HepG2 (cell line): ENCODE data around the gene MVP. TPM values are rescaled to one million over a fixed set of nuclear protein-coding genes. Genes with fewer than 3 reads are reported as not detected.
A peak's percentile ranks its signal among the peaks of the same experiment; 100 is the strongest.

ENCODE experiments used
- AHR ChIP-seq: IDR thresholded peaks from 2 replicates; pipeline ENCODE4 v1.6.1; 2018; ENCODE audit warnings: missing genetic modification reagents, missing compliant biosample characterization
- CENPX ChIP-seq: sonication (generic); formaldehyde crosslinking; IDR thresholded peaks from 2 replicates; pipeline ENCODE4 v1.9.0; 2021; ENCODE audit warnings: mild to moderate bottlenecking, missing genetic modification reagents, moderate library complexity
- DMAP1 ChIP-seq: IDR thresholded peaks from 2 replicates; pipeline ENCODE4 v1.6.1; 2016
- E2F1 ChIP-seq: sonication (generic); formaldehyde crosslinking; IDR thresholded peaks from 2 replicates; pipeline ENCODE4 v1.5.0; 2020; ENCODE audit warnings: missing genetic modification reagents
- GLMP ChIP-seq: sonication (generic); formaldehyde crosslinking; IDR thresholded peaks from 2 replicates; pipeline ENCODE4 v1.9.0; 2021; ENCODE audit warnings: missing genetic modification reagents, mild to moderate bottlenecking, borderline replicate concordance
- IKZF1 ChIP-seq: fragments of 450-650 bp; IDR thresholded peaks from 2 replicates; pipeline ENCODE4 v1.7.1; 2016
- KDM1A ChIP-seq: IDR thresholded peaks from 2 replicates; pipeline ENCODE4 v1.6.1; 2016; ENCODE audit warnings: missing compliant biosample characterization
- KDM4B ChIP-seq: sonication (generic); formaldehyde crosslinking; IDR thresholded peaks from 2 replicates; pipeline ENCODE4 v1.4.0; 2020; ENCODE audit warnings: missing genetic modification reagents
- NFYB ChIP-seq: sonication (generic); formaldehyde crosslinking; IDR thresholded peaks from 2 replicates; pipeline ENCODE4 v1.4.0; 2020; ENCODE audit warnings: missing genetic modification reagents
- RBAK ChIP-seq: sonication (generic); formaldehyde crosslinking; IDR thresholded peaks from 2 replicates; pipeline ENCODE4 v1.5.1; 2020; ENCODE audit warnings: mild to moderate bottlenecking, missing genetic modification reagents
- REXO4 ChIP-seq: sonication (generic); formaldehyde crosslinking; IDR thresholded peaks from 2 replicates; pipeline ENCODE4 v1.8.0; 2022; ENCODE audit warnings: missing genetic modification reagents, mild to moderate bottlenecking, borderline replicate concordance
- SALL2 ChIP-seq: sonication (generic); formaldehyde crosslinking; IDR thresholded peaks from 2 replicates; pipeline ENCODE4 v1.8.1; 2023; ENCODE audit warnings: mild to moderate bottlenecking, missing genetic modification reagents, inconsistent platforms
- XRCC5 ChIP-seq: fragments of 200-400 bp; formaldehyde crosslinking; optimal IDR thresholded peaks from 2 replicates; pipeline ENCODE3; 2017; ENCODE audit warnings: mild to moderate bottlenecking, low read length
- ZNF441 ChIP-seq: sonication (generic); formaldehyde crosslinking; IDR thresholded peaks from 2 replicates; pipeline ENCODE4 v1.7.0; 2021; ENCODE audit warnings: missing genetic modification reagents, borderline replicate concordance
- ZNF598 ChIP-seq: sonication (generic); formaldehyde crosslinking; IDR thresholded peaks from 2 replicates; pipeline ENCODE4 v1.5.1; 2020; ENCODE audit warnings: mild to moderate bottlenecking, missing genetic modification reagents, borderline replicate concordance
- ZNF646 ChIP-seq: sonication (generic); formaldehyde crosslinking; IDR thresholded peaks from 2 replicates; pipeline ENCODE4 v1.9.0; 2021; ENCODE audit warnings: mild to moderate bottlenecking, missing genetic modification reagents
- ZNF792 ChIP-seq: IDR thresholded peaks from 2 replicates; pipeline ENCODE4 v1.6.1; 2016
- polyA plus RNA-seq, 8 experiments: library from polyadenylated mRNA; depleted of rRNA in 3 of 8; stranded (reverse) in 7 of 8; unstranded in 1 of 8; fragments of >200 nt; fragmentation: Illumina TruSeq in 4 of 8; extraction: Trizol in 4 of 8; gene quantifications; 2 replicates each; pipeline versions ENCODE4 v1.2.1 to v1.2.3, GENCODE V29; 2011 to 2016; ENCODE audit warnings: low read depth in 4 of 8, missing spikeins in 1 of 8, mixed read lengths in 1 of 8; ENCODE audit not compliant: insufficient read depth in 1 of 8
- total RNA-seq, 5 experiments: library from RNA; depleted of rRNA; stranded (reverse); fragments of >200 nt; fragmentation: Illumina TruSeq; extraction: Trizol; gene quantifications; 2 replicates each; pipeline ENCODE4 v1.2.3, GENCODE V29; 2016; ENCODE audit warnings: low read depth in 1 of 5
- TF ChIP-seq, protein P1 (sequence below): IDR thresholded peaks from 2 replicates; pipeline ENCODE4 v1.6.1; 2018; ENCODE audit warnings: missing genetic modification reagents, mild to moderate bottlenecking, missing compliant biosample characterization
- TF ChIP-seq, protein P2 (sequence below): sonication (generic); formaldehyde crosslinking; IDR thresholded peaks from 2 replicates; pipeline ENCODE4 v1.4.0; 2020; ENCODE audit warnings: missing genetic modification reagents

The MVP gene
- total and polyA plus RNA-seq, 2 of the 13 experiments (the other 11 are each of a cell fraction or from before 2014, with no cell fraction given) = 22.9 to 43.5 TPM

- TF ChIP-seq GLMP (no peak), E2F1 (CRISPR knock-in tag) (peak; percentile 98), NFYB (CRISPR knock-in tag) (peak; percentile 99), AHR (CRISPR knock-in tag) (peak; percentile 82; the same call in 1 of the 2 replicates), ZNF792 (peak; percentile 76; the same call in 1 of the 2 replicates), CENPX (CRISPR knock-in tag) (no peak), SALL2 (CRISPR knock-in tag) (peak; percentile 85; the same call in 1 of the 2 replicates), KDM1A (CRISPR knock-in tag) (peak; percentile 71; the same call in 1 of the 2 replicates), ZNF441 (CRISPR knock-in tag) (peak; percentile 88; the same call in 1 of the 2 replicates), IKZF1 (no peak), RBAK (peak; percentile 5; the same call in 1 of the 2 replicates), XRCC5 (peak; percentile 99), ZNF598 (CRISPR knock-in tag) (peak; percentile 19), KDM4B (CRISPR knock-in tag) (0 out of 2 replicates have a peak, but pooled peaks have one; percentile 78), REXO4 (CRISPR knock-in tag) (no peak), DMAP1 (CRISPR knock-in tag) (peak; percentile 95), ZNF646 (CRISPR knock-in tag) (no peak)
- TF ChIP-seq, protein P1, sequence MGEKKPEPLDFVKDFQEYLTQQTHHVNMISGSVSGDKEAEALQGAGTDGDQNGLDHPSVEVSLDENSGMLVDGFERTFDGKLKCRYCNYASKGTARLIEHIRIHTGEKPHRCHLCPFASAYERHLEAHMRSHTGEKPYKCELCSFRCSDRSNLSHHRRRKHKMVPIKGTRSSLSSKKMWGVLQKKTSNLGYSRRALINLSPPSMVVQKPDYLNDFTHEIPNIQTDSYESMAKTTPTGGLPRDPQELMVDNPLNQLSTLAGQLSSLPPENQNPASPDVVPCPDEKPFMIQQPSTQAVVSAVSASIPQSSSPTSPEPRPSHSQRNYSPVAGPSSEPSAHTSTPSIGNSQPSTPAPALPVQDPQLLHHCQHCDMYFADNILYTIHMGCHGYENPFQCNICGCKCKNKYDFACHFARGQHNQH (CRISPR knock-in tag) = peak; percentile 88
- TF ChIP-seq, protein P2, sequence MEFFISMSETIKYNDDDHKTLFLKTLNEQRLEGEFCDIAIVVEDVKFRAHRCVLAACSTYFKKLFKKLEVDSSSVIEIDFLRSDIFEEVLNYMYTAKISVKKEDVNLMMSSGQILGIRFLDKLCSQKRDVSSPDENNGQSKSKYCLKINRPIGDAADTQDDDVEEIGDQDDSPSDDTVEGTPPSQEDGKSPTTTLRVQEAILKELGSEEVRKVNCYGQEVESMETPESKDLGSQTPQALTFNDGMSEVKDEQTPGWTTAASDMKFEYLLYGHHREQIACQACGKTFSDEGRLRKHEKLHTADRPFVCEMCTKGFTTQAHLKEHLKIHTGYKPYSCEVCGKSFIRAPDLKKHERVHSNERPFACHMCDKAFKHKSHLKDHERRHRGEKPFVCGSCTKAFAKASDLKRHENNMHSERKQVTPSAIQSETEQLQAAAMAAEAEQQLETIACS = peak; percentile 82
Observed at GRCh38 chr16:29790183-29790948, 29.9 kb upstream of the MVP start, which contains the start of gene KIF22 (continued).
